Keratinocyte (primary cell): ENCODE data around the gene C20orf202. TPM values are rescaled to one million over a fixed set of nuclear protein-coding genes. Genes with fewer than 3 reads are reported as not detected.

Experiments
- DNase-seq: peaks from one replicate; pipeline ENCODE4 v3.0.0-alpha.2; 2011; ENCODE audit warnings: low read depth, missing footprints, low spot score
- FAIRE-seq: peaks from 2 replicates; lab custom pipeline; 2011; peaks lifted over from hg19 to GRCh38; lab: Jason Lieb, UNC
- H2AFZ ChIP-seq: 2 replicates; pipeline ENCODE4 v1.6.0; 2012; ENCODE audit warnings: low read length, control low read depth, inconsistent platforms; ENCODE audit not compliant: control insufficient read depth
- H3K27ac ChIP-seq: 2 replicates; pipeline ENCODE4 v1.5.1; 2011; ENCODE audit warnings: low read length; ENCODE audit not compliant: control insufficient read depth, insufficient read depth
- H3K27me3 ChIP-seq: 3 replicates; pipeline ENCODE4 v1.6.0; 2011; ENCODE audit warnings: low read length; ENCODE audit not compliant: control insufficient read depth, insufficient read depth; ENCODE audit errors: extremely low read depth
- H3K36me3 ChIP-seq, 2 experiments: 2 replicates in 1 of 2; 3 replicates in 1 of 2; pipeline ENCODE4 v1.5.1; 2011; ENCODE audit warnings: low read length in 2 of 2, mild to moderate bottlenecking in 1 of 2; ENCODE audit not compliant: control insufficient read depth in 2 of 2, insufficient read depth in 2 of 2; ENCODE audit errors: extremely low read depth in 1 of 2
- H3K4me1 ChIP-seq: 3 replicates; pipeline ENCODE4 v1.5.1; 2011; ENCODE audit warnings: low read length; ENCODE audit not compliant: control insufficient read depth, insufficient read depth; ENCODE audit errors: extremely low read depth
- H3K4me2 ChIP-seq: 3 replicates; pipeline ENCODE4 v1.6.0; 2011; ENCODE audit warnings: low read depth, low read length; ENCODE audit not compliant: control insufficient read depth, insufficient read depth; ENCODE audit errors: extremely low read depth
- H3K4me3 ChIP-seq, 3 experiments: fragments of 200-600 bp in 1 of 3; sonication (generic) in 1 of 3; 2 replicates in 2 of 3; 3 replicates in 1 of 3; pipeline ENCODE4 v1.5.1; 2011 to 2016; ENCODE audit warnings: low read length in 3 of 3, mild to moderate bottlenecking in 3 of 3, control low read depth in 2 of 3, inconsistent platforms in 1 of 3, low read depth in 1 of 3, mixed read lengths in 1 of 3, mixed run types in 1 of 3, moderate library complexity in 1 of 3; ENCODE audit not compliant: control insufficient read depth in 2 of 3, insufficient read depth in 2 of 3; ENCODE audit errors: extremely low read depth in 1 of 3
- H3K79me2 ChIP-seq: 2 replicates; pipeline ENCODE4 v1.6.0; 2012; ENCODE audit warnings: low read length; ENCODE audit not compliant: control insufficient read depth, insufficient read depth
- H3K9ac ChIP-seq: 3 replicates; pipeline ENCODE4 v1.6.0; 2011; ENCODE audit warnings: low read length; ENCODE audit not compliant: control insufficient read depth, insufficient read depth; ENCODE audit errors: extremely low read depth
- H3K9me1 ChIP-seq: 3 replicates; pipeline ENCODE4 v1.6.0; 2011; ENCODE audit warnings: low read length; ENCODE audit not compliant: control insufficient read depth, insufficient read depth; ENCODE audit errors: extremely low read depth
- H3K9me3 ChIP-seq: 2 replicates; pipeline ENCODE4 v1.5.1; 2012; ENCODE audit warnings: low read depth, low read length; ENCODE audit not compliant: control insufficient read depth
- H4K20me1 ChIP-seq: 3 replicates; pipeline ENCODE4 v1.6.0; 2011; ENCODE audit warnings: low read length; ENCODE audit not compliant: control insufficient read depth, insufficient read depth; ENCODE audit errors: extremely low read depth
- CTCF ChIP-seq, 3 experiments: IDR thresholded peaks in 1 of 3; conservative IDR thresholded peaks in 1 of 3; optimal IDR thresholded peaks in 1 of 3; 2 replicates in 2 of 3; 3 replicates in 1 of 3; pipeline versions ENCODE3 to v1.5.1; 2011; ENCODE audit warnings: low read length in 3 of 3, mild to moderate bottlenecking in 3 of 3, moderate library complexity in 2 of 3, control low read depth in 1 of 3, inconsistent platforms in 1 of 3; ENCODE audit not compliant: insufficient read depth in 2 of 3; ENCODE audit errors: extremely low read depth in 1 of 3
- EZH2 ChIP-seq: IDR thresholded peaks from one replicate; pipeline ENCODE4 v1.6.1; 2012; ENCODE audit warnings: inconsistent platforms, mild to moderate bottlenecking, low read length, moderate library complexity
- dilution Hi-C: fragments of 300-500 bp; cut with MboI; formaldehyde crosslinking; loops from one replicate; pipeline ENCODE4 v1.7.0; 2020; ENCODE audit warnings: low sequenced_read_pairs; ENCODE audit not compliant: extremely low pct_ligation_motif_present
- polyA plus RNA-seq, 5 experiments: library from polyadenylated mRNA; depleted of rRNA in 3 of 5; stranded (reverse) in 3 of 5; stranded (forward) in 1 of 5; unstranded in 1 of 5; fragments of >200 nt; gene quantifications; 1 replicate in 1 of 5; 2 replicates in 3 of 5; 3 replicates in 1 of 5; pipeline versions ENCODE4 v1.2.1 to v1.2.3, GENCODE V29; 2011 to 2012; ENCODE audit warnings: missing spikeins in 2 of 5, low read depth in 1 of 5, low replicate concordance in 1 of 5

Gene C20orf202
- polyA plus RNA-seq, 1 donor (not counting 4 experiments of a cell fraction or from before 2014, with no cell fraction given): not detected

GRCh38 chr20:1199212-1199873 is 3.9 kb upstream of the C20orf202 start:
- no peaks in the 10 kb centered on the region for H3K9me1 ChIP-seq
- DNase-seq (no peak), FAIRE-seq (no peak)

GRCh38 chr20:1199964-1200363 is 3.3 kb upstream of the C20orf202 start:
- Histone ChIP-seq H3K4me1 (no peaks in the 10 kb centered on the region), H3K4me3 (no peak overlapping the region), H3K4me2 (no peak overlapping the region), H3K9ac (no peak overlapping the region), H2AFZ (no peak overlapping the region), H3K9me3 (no peaks in the 10 kb centered on the region), H4K20me1 (no peaks in the 10 kb centered on the region), H3K79me2 (no peaks in the 10 kb centered on the region), H3K27me3 (peaks cover 9% of the 10 kb centered on the region), H3K27ac (no peak overlapping the region), H3K9me1 (no peaks in the 10 kb centered on the region), H3K36me3 (no peaks in the 10 kb centered on the region)
- DNase-seq: no peak
- dilution Hi-C loops: no loop called here
- TF ChIP-seq EZH2: no peak
- TF ChIP-seq CTCF (optimal IDR thresholded peaks at IDR 0.05 in 1 of 3, IDR thresholded peaks at IDR 0.05 in 1 of 3, conservative IDR thresholded peaks at IDR 0.05 in 1 of 3; ENCODE audit: extremely low read depth in 1 of 3, insufficient read depth in 2 of 3, low read length in 3 of 3): no peak
- FAIRE-seq: peak; percentile 17

More at GRCh38 chr20:1199212-1199873, 3.9 kb upstream of the C20orf202 start:
- Histone ChIP-seq H4K20me1 (no peaks in the 10 kb centered on the region), H3K9me3 (no peaks in the 10 kb centered on the region), H3K27ac (no peak overlapping the region), H3K4me3 (no peak overlapping the region), H3K4me1 (no peaks in the 10 kb centered on the region), H3K4me2 (no peak overlapping the region), H3K79me2 (no peaks in the 10 kb centered on the region), H3K9ac (no peak overlapping the region), H2AFZ (no peak overlapping the region), H3K36me3 (no peaks in the 10 kb centered on the region), H3K27me3 (peaks cover 9% of the 10 kb centered on the region)
- TF ChIP-seq EZH2 (no peak), CTCF (optimal IDR thresholded peaks at IDR 0.05 in 1 of 3, IDR thresholded peaks at IDR 0.05 in 1 of 3, conservative IDR thresholded peaks at IDR 0.05 in 1 of 3; ENCODE audit: extremely low read depth in 1 of 3, insufficient read depth in 2 of 3, low read length in 3 of 3) (no peak)
- dilution Hi-C loops: no loop called here
